VCaP (cell line): ENCODE measurements around the gene RPS15.

Experiments used
- H3K27ac ChIP-seq: fragments of 450-650 bp; 2 replicates; pipeline ENCODE4 v1.5.1; 2017
- TF ChIP-seq, protein P1 (sequence below): fragments of 450-650 bp; conservative IDR thresholded peaks from 2 replicates; pipeline ENCODE4 v1.5.1; 2017; ENCODE audit warnings: mild to moderate bottlenecking, moderate library complexity

RPS15 gene

DNA sequence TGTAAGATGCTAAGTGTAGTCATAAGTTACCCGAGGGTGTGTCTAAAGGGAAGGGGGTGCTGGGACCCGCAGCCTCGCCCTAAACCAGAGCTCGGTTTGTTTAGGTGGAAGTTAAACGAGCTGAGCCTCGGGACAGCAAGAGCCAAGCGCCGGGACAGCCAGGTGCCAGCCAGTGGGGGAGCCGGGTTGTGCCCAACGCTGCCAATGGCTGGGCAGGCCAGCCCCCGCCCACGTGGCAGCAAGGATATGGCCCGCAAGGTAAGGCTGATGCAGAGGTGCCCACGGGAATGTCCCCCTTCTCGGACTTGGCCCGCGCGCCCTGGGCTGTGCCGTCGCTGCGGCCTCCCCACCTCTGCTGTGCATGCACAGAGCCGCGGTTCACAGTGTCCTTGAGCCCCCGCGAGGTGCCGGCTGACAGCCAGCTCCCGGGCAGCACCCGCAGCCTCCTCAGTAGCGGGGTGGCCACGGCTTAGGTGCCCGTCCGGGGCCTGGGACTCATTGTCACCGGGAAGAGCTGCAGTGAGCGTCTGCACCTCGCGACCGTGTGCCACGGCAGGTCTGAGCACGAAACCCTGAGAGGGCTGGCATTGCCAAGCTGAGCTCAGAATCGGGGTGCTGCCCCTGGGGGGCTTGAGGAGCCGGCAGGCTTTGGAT lies 9.3 kb upstream of the RPS15 start:
- no peak overlapping the region for H3K27ac ChIP-seq
- TF ChIP-seq, protein P1, sequence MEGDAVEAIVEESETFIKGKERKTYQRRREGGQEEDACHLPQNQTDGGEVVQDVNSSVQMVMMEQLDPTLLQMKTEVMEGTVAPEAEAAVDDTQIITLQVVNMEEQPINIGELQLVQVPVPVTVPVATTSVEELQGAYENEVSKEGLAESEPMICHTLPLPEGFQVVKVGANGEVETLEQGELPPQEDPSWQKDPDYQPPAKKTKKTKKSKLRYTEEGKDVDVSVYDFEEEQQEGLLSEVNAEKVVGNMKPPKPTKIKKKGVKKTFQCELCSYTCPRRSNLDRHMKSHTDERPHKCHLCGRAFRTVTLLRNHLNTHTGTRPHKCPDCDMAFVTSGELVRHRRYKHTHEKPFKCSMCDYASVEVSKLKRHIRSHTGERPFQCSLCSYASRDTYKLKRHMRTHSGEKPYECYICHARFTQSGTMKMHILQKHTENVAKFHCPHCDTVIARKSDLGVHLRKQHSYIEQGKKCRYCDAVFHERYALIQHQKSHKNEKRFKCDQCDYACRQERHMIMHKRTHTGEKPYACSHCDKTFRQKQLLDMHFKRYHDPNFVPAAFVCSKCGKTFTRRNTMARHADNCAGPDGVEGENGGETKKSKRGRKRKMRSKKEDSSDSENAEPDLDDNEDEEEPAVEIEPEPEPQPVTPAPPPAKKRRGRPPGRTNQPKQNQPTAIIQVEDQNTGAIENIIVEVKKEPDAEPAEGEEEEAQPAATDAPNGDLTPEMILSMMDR = no peak

DNA sequence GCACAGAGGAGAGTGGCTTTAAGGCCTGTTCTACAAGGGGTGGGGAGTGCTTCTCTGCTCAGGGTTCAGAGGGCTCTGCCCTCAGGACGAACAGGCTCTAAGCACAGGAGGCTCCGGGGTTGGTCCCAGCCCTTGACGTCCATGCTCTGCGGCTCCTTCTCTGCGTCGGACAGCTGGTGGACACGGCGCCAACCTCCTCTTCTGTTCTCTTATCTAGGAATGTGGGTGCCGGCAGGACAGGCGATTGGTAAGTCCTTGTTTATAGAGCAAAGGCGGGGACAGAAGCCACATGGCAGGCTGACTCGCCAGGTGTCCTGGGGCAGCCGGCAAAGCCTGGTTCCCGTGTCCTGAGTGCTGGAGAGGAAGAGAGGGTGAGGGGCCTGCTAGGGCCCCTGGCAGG lies 8.4 kb upstream of the RPS15 start:
- TF ChIP-seq, protein P1 = no peak
- H3K27ac ChIP-seq = no peak overlapping the region

DNA sequence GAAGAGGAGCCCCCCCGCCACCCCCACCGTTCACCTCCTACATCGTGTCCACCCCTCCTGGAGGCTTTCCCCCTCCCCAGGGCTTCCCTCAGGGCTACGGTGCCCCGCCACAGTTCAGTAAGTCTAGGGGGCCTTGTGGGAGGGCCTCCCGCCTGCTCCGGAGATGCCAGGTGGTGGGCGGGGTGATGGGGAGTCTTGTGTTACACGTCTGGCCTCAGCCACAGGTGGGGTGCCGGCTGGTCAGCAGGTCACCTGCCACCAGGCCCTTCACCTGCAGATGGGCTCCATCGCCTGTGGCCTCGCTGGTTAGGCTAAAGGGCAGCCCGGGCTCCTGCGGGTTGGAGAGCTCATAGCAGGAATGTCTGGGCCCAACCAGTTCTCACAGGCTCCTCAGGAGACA lies 8.0 kb upstream of the RPS15 start:
- TF ChIP-seq, protein P1 = no peak
- H3K27ac ChIP-seq = no peak overlapping the region

DNA sequence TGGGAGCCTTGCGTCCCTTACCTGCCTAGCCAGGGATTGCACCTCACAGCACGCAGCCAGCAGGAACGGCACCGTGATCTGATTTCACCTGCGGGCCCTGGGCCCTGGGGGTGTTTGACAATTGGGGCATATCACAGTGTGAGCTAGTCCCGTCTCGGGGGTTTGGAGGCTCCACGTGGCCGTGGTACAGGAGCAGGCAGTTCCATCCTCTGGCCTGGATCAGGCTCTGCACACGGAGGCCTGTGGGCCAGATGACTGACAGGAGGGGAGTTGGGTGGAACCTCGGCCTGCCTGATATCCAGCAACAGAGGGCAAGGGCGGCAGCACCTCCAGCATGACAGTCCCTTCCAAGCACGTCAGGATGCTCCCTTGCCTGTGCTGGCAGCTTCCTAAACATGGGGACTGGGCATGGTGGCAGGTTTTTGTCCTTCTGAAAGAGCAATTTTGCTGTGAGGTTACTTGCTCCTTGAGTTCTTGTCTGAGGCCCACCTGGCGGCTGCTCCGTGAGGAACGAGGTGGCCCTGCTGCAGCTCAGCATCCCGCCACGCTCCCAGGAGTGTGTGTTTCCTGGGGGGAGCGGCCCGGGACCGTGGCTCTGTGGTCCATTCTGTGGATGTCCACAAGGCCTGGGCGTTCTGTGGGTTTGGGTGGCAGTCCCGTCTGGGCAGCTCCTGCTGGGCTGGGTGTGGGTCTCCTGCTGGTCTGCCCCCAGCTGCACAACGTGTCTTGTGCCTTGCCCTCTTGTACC lies 6.3 kb upstream of the RPS15 start:
- H3K27ac ChIP-seq = no peak overlapping the region
- TF ChIP-seq, protein P1 = no peak

DNA sequence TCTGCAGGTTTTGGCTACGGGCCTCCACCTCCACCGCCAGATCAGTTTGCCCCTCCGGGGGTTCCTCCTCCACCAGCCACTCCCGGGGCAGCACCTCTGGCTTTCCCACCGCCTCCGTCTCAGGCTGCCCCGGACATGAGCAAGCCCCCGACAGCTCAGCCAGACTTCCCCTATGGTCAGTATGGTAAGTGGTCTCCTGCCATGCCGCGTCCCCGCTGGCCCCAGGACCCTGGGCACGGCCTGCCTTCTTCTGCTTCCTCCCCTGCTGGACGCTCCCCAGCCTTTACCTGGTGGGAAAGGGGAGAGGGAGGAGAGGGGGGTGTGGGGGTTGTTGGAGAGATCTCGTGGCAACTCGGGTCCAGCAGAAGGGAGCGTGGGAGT lies 5.7 kb upstream of the RPS15 start:
- TF ChIP-seq, protein P1 = no peak
- no peak overlapping the region for H3K27ac ChIP-seq

DNA sequence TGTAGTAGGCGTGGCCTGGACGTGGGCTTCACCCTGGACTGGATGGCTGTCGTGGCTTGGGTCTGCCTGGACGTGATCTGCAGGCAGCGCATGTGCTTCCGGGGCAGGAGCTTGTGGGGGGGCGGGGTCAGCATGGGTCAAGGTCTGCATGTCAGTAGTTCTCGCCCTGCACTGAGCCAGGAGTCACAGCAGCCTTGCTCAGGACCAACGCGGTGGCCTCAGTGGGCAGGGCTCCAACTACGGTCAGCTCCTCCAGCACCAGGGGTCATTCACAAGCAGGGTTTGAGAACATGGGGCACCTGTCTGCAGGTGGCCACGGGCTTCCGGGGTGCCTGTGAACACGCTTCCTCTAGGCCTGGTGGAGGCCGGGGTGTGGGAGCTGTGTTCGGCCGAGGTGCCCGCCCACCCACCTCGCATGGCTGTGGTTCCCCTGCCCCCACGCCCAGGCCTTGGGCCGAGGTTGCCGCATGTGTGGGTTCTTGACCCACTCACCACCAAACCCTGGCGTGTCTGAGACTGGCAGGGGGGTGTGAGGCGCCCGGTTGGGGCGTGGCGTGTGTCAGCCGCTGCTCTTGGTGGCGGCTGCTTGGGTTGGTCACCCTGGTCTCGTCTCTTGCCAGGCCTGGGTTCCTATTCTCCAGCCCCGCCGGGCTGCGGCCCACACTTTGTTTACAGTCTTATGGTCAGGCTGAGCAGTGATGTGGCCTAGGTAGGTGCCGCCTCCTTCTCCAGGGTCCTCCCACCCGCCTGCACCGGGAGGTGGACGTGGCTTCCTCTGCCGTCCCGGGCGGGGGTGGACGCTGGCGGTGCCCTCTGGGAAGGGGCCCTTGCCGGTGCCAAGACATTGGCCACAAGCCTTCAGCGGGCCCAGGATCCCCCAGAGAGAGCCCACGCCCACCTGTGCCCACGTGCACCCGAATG lies 4.8 kb upstream of the RPS15 start:
- no peak overlapping the region for H3K27ac ChIP-seq
- TF ChIP-seq, protein P1 = no peak

DNA sequence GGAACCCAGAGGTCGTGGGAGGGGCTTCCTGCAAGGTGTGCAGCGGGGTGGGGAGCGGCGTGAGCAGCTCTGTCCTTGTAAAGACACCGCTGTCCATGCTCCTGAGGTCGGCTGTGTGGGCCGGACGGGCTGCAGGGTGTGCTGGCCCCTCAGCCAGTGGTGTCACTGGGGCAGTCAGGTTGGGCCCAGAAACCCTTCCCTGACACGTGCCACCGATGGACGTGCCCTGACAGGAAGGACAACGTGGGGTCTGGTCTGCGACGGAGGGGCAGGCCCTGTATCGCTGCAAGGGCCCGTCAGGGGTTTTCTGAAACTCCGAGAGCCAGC lies 4.2 kb upstream of the RPS15 start:
- no peak overlapping the region for H3K27ac ChIP-seq
- TF ChIP-seq, protein P1 = no peak
